A549 (cell line): Measurements from ENCODE around the gene ABCC9.

Experiments
- MYC ChIP-seq: IDR thresholded peaks from 2 replicates; pipeline ENCODE4 v1.6.1; 2012; ENCODE audit warnings: mild to moderate bottlenecking, inconsistent platforms, low read length, improper control_type of control experiment, borderline replicate concordance
- POLR2A ChIP-seq: IDR thresholded peaks from 2 replicates; pipeline ENCODE4 v1.6.1; 2012; ENCODE audit warnings: mild to moderate bottlenecking, low read length
- RFX5 ChIP-seq: fragments of 450-650 bp; IDR thresholded peaks from 2 replicates; pipeline ENCODE4 v1.7.1; 2014; ENCODE audit warnings: antibody characterized with exemption, mild to moderate bottlenecking, moderate library complexity
- RNF2 ChIP-seq: fragments of 200-600 bp; sonication (generic); IDR thresholded peaks from 2 replicates; pipeline ENCODE4 v1.6.1; 2016; ENCODE audit warnings: low read depth, mild to moderate bottlenecking, antibody characterized with exemption, moderate library complexity, borderline replicate concordance
- TF ChIP-seq, protein P1 (sequence below): fragments of >200 bp; sonication (Bioruptor Twin); formaldehyde crosslinking; IDR thresholded peaks from 3 replicates; pipeline ENCODE4 v1.5.1; 2016
- TF ChIP-seq, protein P2 (sequence below): fragments of >200 bp; sonication (Bioruptor Twin); formaldehyde crosslinking; IDR thresholded peaks from 3 replicates; pipeline ENCODE4 v1.6.1; 2016

DNA sequence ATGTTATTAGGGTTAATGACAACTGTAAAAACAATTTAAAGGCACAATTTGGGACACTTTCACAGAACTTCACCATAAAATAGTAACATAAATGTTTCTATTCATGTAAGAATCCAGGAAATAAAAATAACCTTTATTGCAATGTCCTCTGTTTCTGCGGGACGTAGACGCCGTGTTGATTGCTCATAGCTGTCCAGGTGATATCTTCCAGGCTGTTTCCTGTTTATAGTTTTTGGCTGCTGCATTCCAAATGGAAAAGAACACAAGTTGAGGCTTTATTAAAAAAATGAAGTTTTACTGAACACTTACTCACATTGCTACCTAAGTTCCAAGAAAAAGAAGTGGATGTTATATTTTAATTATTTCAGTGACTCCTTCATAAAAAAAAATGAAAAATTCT lies 58.6 kb downstream of the ABCC9 start:
- TF ChIP-seq MYC: no peak
- no peak for TF ChIP-seq RNF2
- TF ChIP-seq POLR2A: no peak
- TF ChIP-seq, protein P1, sequence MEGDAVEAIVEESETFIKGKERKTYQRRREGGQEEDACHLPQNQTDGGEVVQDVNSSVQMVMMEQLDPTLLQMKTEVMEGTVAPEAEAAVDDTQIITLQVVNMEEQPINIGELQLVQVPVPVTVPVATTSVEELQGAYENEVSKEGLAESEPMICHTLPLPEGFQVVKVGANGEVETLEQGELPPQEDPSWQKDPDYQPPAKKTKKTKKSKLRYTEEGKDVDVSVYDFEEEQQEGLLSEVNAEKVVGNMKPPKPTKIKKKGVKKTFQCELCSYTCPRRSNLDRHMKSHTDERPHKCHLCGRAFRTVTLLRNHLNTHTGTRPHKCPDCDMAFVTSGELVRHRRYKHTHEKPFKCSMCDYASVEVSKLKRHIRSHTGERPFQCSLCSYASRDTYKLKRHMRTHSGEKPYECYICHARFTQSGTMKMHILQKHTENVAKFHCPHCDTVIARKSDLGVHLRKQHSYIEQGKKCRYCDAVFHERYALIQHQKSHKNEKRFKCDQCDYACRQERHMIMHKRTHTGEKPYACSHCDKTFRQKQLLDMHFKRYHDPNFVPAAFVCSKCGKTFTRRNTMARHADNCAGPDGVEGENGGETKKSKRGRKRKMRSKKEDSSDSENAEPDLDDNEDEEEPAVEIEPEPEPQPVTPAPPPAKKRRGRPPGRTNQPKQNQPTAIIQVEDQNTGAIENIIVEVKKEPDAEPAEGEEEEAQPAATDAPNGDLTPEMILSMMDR: no peak
- TF ChIP-seq, protein P2, sequence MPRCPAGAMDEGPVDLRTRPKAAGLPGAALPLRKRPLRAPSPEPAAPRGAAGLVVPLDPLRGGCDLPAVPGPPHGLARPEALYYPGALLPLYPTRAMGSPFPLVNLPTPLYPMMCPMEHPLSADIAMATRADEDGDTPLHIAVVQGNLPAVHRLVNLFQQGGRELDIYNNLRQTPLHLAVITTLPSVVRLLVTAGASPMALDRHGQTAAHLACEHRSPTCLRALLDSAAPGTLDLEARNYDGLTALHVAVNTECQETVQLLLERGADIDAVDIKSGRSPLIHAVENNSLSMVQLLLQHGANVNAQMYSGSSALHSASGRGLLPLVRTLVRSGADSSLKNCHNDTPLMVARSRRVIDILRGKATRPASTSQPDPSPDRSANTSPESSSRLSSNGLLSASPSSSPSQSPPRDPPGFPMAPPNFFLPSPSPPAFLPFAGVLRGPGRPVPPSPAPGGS: no peak
- no peak for TF ChIP-seq RFX5
